Neural cell (in vitro differentiated cells): Measurements from ENCODE around the gene MLLT1. TPM values are rescaled to one million over a fixed set of nuclear protein-coding genes. Genes with fewer than 3 reads are reported as not detected.

Source experiments
- H2AFZ ChIP-seq: fragments of 200-600, 300-800 bp; sonication (generic), shearing (Covaris generic); 2 replicates; pipeline ENCODE4 v1.6.0; 2014; ENCODE audit warnings: low read depth, mild to moderate bottlenecking, antibody characterized with exemption, low read length, moderate library complexity
- H3F3A ChIP-seq: fragments of 200-600 bp; shearing (Covaris generic); 2 replicates; pipeline ENCODE4 v1.6.1; 2016; ENCODE audit warnings: mild to moderate bottlenecking, moderate library complexity, mixed read lengths, antibody characterized with exemption, low read length; ENCODE audit not compliant: insufficient read depth, poor library complexity, severe bottlenecking
- H3K27ac ChIP-seq: fragments of 200-600, 300-800 bp; sonication (generic), shearing (Covaris generic); 2 replicates; pipeline ENCODE4 v1.5.1; 2014; ENCODE audit warnings: mild to moderate bottlenecking, low read length, moderate library complexity
- H3K27me3 ChIP-seq: fragments of 300-800, 200-600 bp; sonication (generic), shearing (Covaris generic); 2 replicates; pipeline ENCODE4 v1.6.0; 2014; ENCODE audit warnings: mild to moderate bottlenecking, low read depth, low read length, moderate library complexity; ENCODE audit not compliant: insufficient read depth
- H3K36me3 ChIP-seq: fragments of 300-800, 200-600 bp; sonication (generic), shearing (Covaris generic); 2 replicates; pipeline ENCODE4 v1.5.1; 2014; ENCODE audit warnings: mild to moderate bottlenecking, antibody characterized with exemption, low read length, moderate library complexity; ENCODE audit not compliant: insufficient read depth
- H3K4me2 ChIP-seq: fragments of 300-800, 200-600 bp; sonication (generic), shearing (Covaris generic); 2 replicates; pipeline ENCODE4 v1.6.0; 2014; ENCODE audit warnings: mild to moderate bottlenecking, low read length
- H3K4me3 ChIP-seq: fragments of 300-800, 200-600 bp; sonication (generic), shearing (Covaris generic); 2 replicates; pipeline ENCODE4 v1.5.1; 2014; ENCODE audit warnings: mild to moderate bottlenecking, low read length, moderate library complexity
- H3K79me2 ChIP-seq: fragments of 200-600 bp; shearing (Covaris generic); replicated peaks from 2 replicates; pipeline ENCODE4 v1.6.0; 2014; ENCODE audit warnings: mild to moderate bottlenecking, low read length, moderate library complexity; ENCODE audit not compliant: insufficient read depth
- H3K9ac ChIP-seq: fragments of 300-800, 200-600 bp; sonication (generic), shearing (Covaris generic); 2 replicates; pipeline ENCODE4 v1.6.1; 2016; ENCODE audit warnings: mild to moderate bottlenecking, low read length, mixed read lengths
- H3K9me2 ChIP-seq: fragments of 200-600 bp; shearing (Covaris generic); 2 replicates; pipeline ENCODE4 v1.6.1; 2016; ENCODE audit warnings: mild to moderate bottlenecking, low read length, mixed read lengths; ENCODE audit not compliant: insufficient read depth
- H3K9me3 ChIP-seq: fragments of 200-600, 300-800 bp; sonication (generic), shearing (Covaris generic); 2 replicates; pipeline ENCODE4 v1.6.1; 2016; ENCODE audit warnings: mild to moderate bottlenecking, mixed run types, low read length, moderate library complexity, mixed read lengths
- H4K20me1 ChIP-seq: fragments of 200-600 bp; shearing (Covaris generic); 2 replicates; pipeline ENCODE4 v1.6.1; 2016; ENCODE audit warnings: mild to moderate bottlenecking, mixed run types; ENCODE audit not compliant: insufficient read depth
- CTCF ChIP-seq: fragments of 450-650 bp; IDR thresholded peaks from 2 replicates; pipeline ENCODE4 v1.5.1; 2014; ENCODE audit warnings: antibody characterized with exemption, mild to moderate bottlenecking, moderate library complexity; ENCODE audit not compliant: poor library complexity, severe bottlenecking
- EP300 ChIP-seq: fragments of 450-650 bp; conservative IDR thresholded peaks from 2 replicates; pipeline ENCODE4 v1.6.1; 2014; ENCODE audit warnings: antibody characterized with exemption, mild to moderate bottlenecking, moderate library complexity; ENCODE audit not compliant: poor library complexity, severe bottlenecking
- EZH2 ChIP-seq: fragments of 200-600, 300-800 bp; shearing (Covaris generic), sonication (generic); IDR thresholded peaks from 2 replicates; pipeline ENCODE4 v1.6.1; 2014; ENCODE audit warnings: antibody characterized with exemption, low read length, borderline replicate concordance, mild to moderate bottlenecking; ENCODE audit not compliant: insufficient read depth, poor library complexity, severe bottlenecking
- MXI1 ChIP-seq: fragments of 450-650 bp; conservative IDR thresholded peaks from 2 replicates; pipeline ENCODE4 v1.6.1; 2014; ENCODE audit warnings: antibody characterized with exemption, mild to moderate bottlenecking; ENCODE audit not compliant: poor library complexity, severe bottlenecking
- POLR2AphosphoS5 ChIP-seq: IDR thresholded peaks from 2 replicates; pipeline ENCODE4 v1.6.1; 2012
- RAD21 ChIP-seq: fragments of 450-650 bp; conservative IDR thresholded peaks from 2 replicates; pipeline ENCODE4 v1.6.1; 2014; ENCODE audit warnings: antibody characterized with exemption, mild to moderate bottlenecking, moderate library complexity
- REST ChIP-seq: IDR thresholded peaks from 2 replicates; pipeline ENCODE4 v1.6.1; 2012; ENCODE audit warnings: borderline replicate concordance
- SMC3 ChIP-seq: fragments of 450-650 bp; conservative IDR thresholded peaks from 2 replicates; pipeline ENCODE4 v1.6.1; 2014; ENCODE audit warnings: antibody characterized with exemption, mild to moderate bottlenecking, moderate library complexity; ENCODE audit not compliant: poor library complexity
- TAF1 ChIP-seq: IDR thresholded peaks from 2 replicates; pipeline ENCODE4 v1.6.1; 2012; ENCODE audit warnings: low read depth
- polyA plus RNA-seq: library from polyadenylated mRNA; depleted of rRNA; stranded (reverse); fragments of >200 nt; gene quantifications from 2 replicates; pipeline ENCODE4 v1.2.3, GENCODE V29; 2014

MLLT1 gene
- polyA plus RNA-seq, 1 donor from 2014 or later, result 34.0 TPM

- Histone ChIP-seq H3K36me3 (peaks cover 7% of the 10 kb centered on the region), H3K9me3 (no peaks in the 10 kb centered on the region), H3K27ac (no peak overlapping the region), H2AFZ (no peak overlapping the region), H3K4me2 (no peak overlapping the region), H3F3A (no peaks in the 10 kb centered on the region), H4K20me1 (no peaks in the 10 kb centered on the region), H3K9me2 (no peaks in the 10 kb centered on the region), H3K27me3 (no peaks in the 10 kb centered on the region), H3K79me2 (peaks cover 17% of the 10 kb centered on the region), H3K4me3 (no peak overlapping the region), H3K9ac (no peak overlapping the region)
- TF ChIP-seq TAF1, result no peak
Measured at GRCh38 chr19:6259312-6259861, 20.4 kb downstream of the MLLT1 start.

- Histone ChIP-seq H3F3A (no peaks in the 10 kb centered on the region), H3K27ac (no peak overlapping the region), H3K9ac (no peak overlapping the region), H3K4me3 (no peak overlapping the region), H4K20me1 (no peaks in the 10 kb centered on the region), H3K36me3 (peaks cover 7% of the 10 kb centered on the region), H3K27me3 (no peaks in the 10 kb centered on the region), H3K4me2 (no peak overlapping the region), H3K9me2 (no peaks in the 10 kb centered on the region), H2AFZ (no peak overlapping the region), H3K79me2 (peaks cover 20% of the 10 kb centered on the region), H3K9me3 (no peaks in the 10 kb centered on the region)
- TF ChIP-seq POLR2AphosphoS5, result no peak
- TF ChIP-seq REST, result no peak
- TF ChIP-seq RAD21, result no peak
- TF ChIP-seq CTCF, result no peak
- no peak for TF ChIP-seq EZH2
- TF ChIP-seq TAF1, result no peak
- no peak for TF ChIP-seq EP300
- no peak for TF ChIP-seq SMC3
- no peak for TF ChIP-seq MXI1
Measured at GRCh38 chr19:6258812-6259311, 20.9 kb downstream of the MLLT1 start.
